Muscle of arm (tissue), 14 donors: ENCODE results near the gene ZER1. TPM values are rescaled to one million over a fixed set of nuclear protein-coding genes. Genes with fewer than 3 reads are reported as not detected.
"Not testable (repeated sequence)": the region's sequence is repeated elsewhere in the genome, so short reads cannot be mapped to it uniquely, and the experiment has no call there.

Source experiments
- DNase-seq: peaks from one replicate; pipeline ENCODE4 v3.0.0-alpha.2; 2013
- long read RNA-seq, 11 donors: transcript quantifications; one replicate each; lab custom pipeline, GENCODE V29; 2026
- polyA plus RNA-seq, 12 donors: library from polyadenylated mRNA; unstranded; fragments of 120-200 nt; gene quantifications; one replicate each; pipeline ENCODE4 v1.2.1, GENCODE V29; 2013; ENCODE audit not compliant: insufficient read length in 12 of 12

Gene ZER1
- 10 to 100 TPM in 11 of 12 donors, not detected in 1; 27.6 to 45.8 (median 30.8) TPM for polyA plus RNA-seq
- long read RNA-seq, donor 1, full-length matches to known transcripts, result 2 of 11 reads
- long read RNA-seq, donor 1, partial matches to known transcripts, result 9 of 11 reads
- long read RNA-seq, donor 1, other reads (novel, unspliced or antisense), result 0 of 11 reads
- long read RNA-seq, donor 2, full-length matches to known transcripts, result 6 of 15 reads
- long read RNA-seq, donor 2, partial matches to known transcripts, result 9 of 15 reads
- long read RNA-seq, donor 2, other reads (novel, unspliced or antisense), result 0 of 15 reads
- long read RNA-seq, donor 3, full-length matches to known transcripts, result 1 of 1 reads
- long read RNA-seq, donor 3, partial matches to known transcripts, result 0 of 1 reads
- long read RNA-seq, donor 3, other reads (novel, unspliced or antisense), result 0 of 1 reads
- long read RNA-seq, donor 4, full-length matches to known transcripts, result 3 of 3 reads
- long read RNA-seq, donor 4, partial matches to known transcripts, result 0 of 3 reads
- long read RNA-seq, donor 4, other reads (novel, unspliced or antisense), result 0 of 3 reads
- long read RNA-seq, donor 5, result 0 reads
- long read RNA-seq, donor 6, result 0 reads
- long read RNA-seq, donor 7, full-length matches to known transcripts, result 4 of 4 reads
- long read RNA-seq, donor 7, partial matches to known transcripts, result 0 of 4 reads
- long read RNA-seq, donor 7, other reads (novel, unspliced or antisense), result 0 of 4 reads
- long read RNA-seq, donor 8, full-length matches to known transcripts, result 12 of 12 reads
- long read RNA-seq, donor 8, partial matches to known transcripts, result 0 of 12 reads
- long read RNA-seq, donor 8, other reads (novel, unspliced or antisense), result 0 of 12 reads
- long read RNA-seq, donor 9, full-length matches to known transcripts, result 2 of 2 reads
- long read RNA-seq, donor 9, partial matches to known transcripts, result 0 of 2 reads
- long read RNA-seq, donor 9, other reads (novel, unspliced or antisense), result 0 of 2 reads
- long read RNA-seq, donor 10, full-length matches to known transcripts, result 4 of 4 reads
- long read RNA-seq, donor 10, partial matches to known transcripts, result 0 of 4 reads
- long read RNA-seq, donor 10, other reads (novel, unspliced or antisense), result 0 of 4 reads
- long read RNA-seq, donor 11, full-length matches to known transcripts, result 4 of 4 reads
- long read RNA-seq, donor 11, partial matches to known transcripts, result 0 of 4 reads
- long read RNA-seq, donor 11, other reads (novel, unspliced or antisense), result 0 of 4 reads

GRCh38 chr9:128771745-128772519, at the start of gene ZER1:
Gene ZER1 (minus strand): TSS chr9:128771927. CDS start chr9:128755565, 16,362 bp downstream.
- peak; percentile 90 for DNase-seq

- DNase-seq, result no peak
Measured at GRCh38 chr9:128820665-128821583, 49.2 kb upstream of the ZER1 start.

GRCh38 chr9:128819716-128820664, 48.3 kb upstream of the ZER1 start:
- DNase-seq, result no peak

GRCh38 chr9:128818839-128819715, 47.4 kb upstream of the ZER1 start:
- peak; percentile 23 for DNase-seq

GRCh38 chr9:128818099-128818838, 46.5 kb upstream of the ZER1 start, which contains the start of gene ENDOG:
Gene ENDOG (plus strand): TSS chr9:128818500. CDS start chr9:128818685, 185 bp downstream.
- DNase-seq, result peak; percentile 99

GRCh38 chr9:128810873-128811272, 39.1 kb upstream of the ZER1 start:
- DNase-seq, result no peak

GRCh38 chr9:128809831-128810230, 38.1 kb upstream of the ZER1 start:
- no peak for DNase-seq

- DNase-seq, result no peak
Measured at GRCh38 chr9:128809036-128809599, 37.4 kb upstream of the ZER1 start.

- no peak for DNase-seq
Measured at GRCh38 chr9:128808543-128808942, 36.8 kb upstream of the ZER1 start.

GRCh38 chr9:128807827-128808226, 36.1 kb upstream of the ZER1 start:
- DNase-seq, result no peak

- DNase-seq, result no peak
Measured at GRCh38 chr9:128805661-128806060, 33.9 kb upstream of the ZER1 start.

GRCh38 chr9:128802482-128802881, 30.8 kb upstream of the ZER1 start:
- DNase-seq, result no peak

GRCh38 chr9:128800061-128800460, 28.3 kb upstream of the ZER1 start:
- no peak for DNase-seq

GRCh38 chr9:128798896-128799295, 27.2 kb upstream of the ZER1 start:
- DNase-seq, result no peak

- not testable (repeated sequence) for DNase-seq
Measured at GRCh38 chr9:128794961-128795360, 23.2 kb upstream of the ZER1 start.

GRCh38 chr9:128792978-128793686, 21.4 kb upstream of the ZER1 start:
- no peak for DNase-seq
